Glomerular visceral epithelial cell (primary cell): ENCODE results near the gene S100A7A.
"Not testable (repeated sequence)": the region's sequence is repeated elsewhere in the genome, so short reads cannot be mapped to it uniquely, and the experiment has no call there.

Experiments used
- DNase-seq: peaks from one replicate; pipeline ENCODE4 v3.0.0-alpha.2; 2016; ENCODE audit errors: extremely low spot score

The S100A7A gene

DNA sequence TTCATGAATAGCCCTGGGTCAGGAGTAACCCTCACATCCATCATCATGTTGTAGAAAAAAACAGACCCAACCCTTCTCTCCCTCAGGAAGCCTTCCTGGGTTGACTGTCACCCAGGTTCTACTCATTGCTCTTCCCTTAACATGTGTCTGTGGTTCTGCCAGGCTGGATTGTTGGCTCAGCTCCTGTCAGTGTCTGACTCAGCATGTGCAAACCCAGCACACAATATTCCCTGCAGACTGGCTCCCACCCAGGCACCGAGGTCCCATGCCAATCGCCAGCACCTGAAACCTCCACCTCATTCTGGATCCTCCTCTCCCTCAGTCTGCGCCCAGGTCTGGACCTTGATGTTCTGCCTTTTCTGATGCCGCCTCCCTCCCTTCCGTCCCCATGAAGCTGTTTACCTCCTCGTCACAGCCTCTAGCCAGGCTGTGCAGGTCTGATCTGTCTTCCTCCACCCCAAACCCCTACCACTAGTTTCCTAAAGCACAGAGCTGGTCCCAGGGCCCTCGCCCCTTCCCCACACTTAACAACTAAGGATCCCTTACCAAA is 21.1 kb upstream of the S100A7A start:
- DNase-seq, result no peak

DNA sequence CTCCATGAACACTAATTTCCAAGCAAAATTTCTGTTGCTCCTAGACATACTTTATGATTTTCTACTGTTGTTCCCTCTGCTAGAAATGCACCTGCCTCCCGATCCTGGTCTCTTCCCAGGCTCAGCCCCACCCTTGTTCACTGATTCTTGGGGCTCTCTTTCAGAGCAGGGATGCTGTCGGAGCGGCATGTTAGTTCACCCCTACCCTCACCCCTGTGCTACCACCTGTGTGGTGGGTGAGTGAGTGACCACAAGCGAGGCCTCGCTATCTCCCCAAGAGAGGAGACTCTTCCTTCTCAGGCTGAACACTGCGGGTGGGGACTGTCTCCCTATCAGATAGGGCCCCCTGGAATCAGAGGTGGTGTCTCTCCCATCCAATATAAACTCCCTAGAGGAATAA is 20.5 kb upstream of the S100A7A start:
- no peak for DNase-seq

DNA sequence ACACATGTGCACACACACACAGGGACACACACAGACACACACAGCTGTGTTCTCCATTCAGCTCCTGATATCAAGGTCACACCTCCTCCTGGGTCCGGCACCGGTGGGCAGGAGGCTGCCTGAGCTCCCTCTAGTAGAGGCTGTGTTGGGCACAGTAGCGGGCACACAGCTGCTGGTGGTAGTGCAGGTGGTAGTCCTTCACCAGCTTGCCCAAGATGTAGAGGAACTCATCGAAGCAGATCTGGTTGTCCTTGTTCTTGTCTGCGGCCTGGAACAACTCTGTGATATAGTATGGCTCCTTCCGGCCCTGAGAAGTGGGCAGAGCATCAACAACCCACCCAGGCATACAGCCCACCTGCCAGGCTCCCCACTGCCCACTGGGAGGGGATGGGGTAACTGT is 19.9 kb upstream of the S100A7A start:
- DNase-seq, result no peak

- DNase-seq, result no peak
Observed at GRCh38 chr1:153397051-153397923, 19.0 kb upstream of the S100A7A start.

DNA sequence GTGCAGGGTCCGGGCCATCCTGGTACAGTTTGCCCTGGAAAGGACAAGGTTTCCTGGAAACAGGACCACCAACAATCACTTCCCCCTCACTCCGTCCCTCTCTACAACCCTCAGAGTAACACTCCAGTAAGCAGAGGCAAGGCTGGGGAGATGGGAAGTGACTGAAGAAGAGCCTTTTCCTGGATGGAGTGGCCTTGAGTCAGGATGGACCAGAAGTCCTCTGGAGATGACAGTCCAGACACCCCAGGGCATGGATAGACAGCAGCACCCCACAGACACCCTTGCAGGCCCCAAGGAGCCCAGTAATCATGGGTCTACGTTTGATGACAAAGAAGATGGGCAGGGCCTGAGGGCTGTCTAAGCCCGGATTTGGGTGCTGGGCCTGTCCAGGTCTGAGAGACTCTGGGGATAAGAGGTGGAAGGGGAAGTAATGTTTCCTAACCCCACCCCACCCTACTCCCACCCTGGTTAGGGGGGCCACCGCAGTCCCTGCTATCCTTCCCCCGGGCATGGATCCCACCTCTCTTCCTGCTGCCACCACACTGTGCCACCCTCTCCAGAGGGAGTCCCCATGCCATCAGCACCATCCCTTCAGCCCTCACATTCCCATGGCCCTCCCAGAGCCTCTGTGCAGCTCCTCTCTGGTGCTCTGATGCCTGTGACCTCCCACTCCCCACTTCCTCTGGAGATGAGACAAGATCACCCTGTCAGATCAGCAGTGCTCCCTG is 18.2 kb upstream of the S100A7A start:
- DNase-seq, result no peak

- DNase-seq, result no peak
Observed at GRCh38 chr1:153399401-153400055, 16.8 kb upstream of the S100A7A start.

DNA sequence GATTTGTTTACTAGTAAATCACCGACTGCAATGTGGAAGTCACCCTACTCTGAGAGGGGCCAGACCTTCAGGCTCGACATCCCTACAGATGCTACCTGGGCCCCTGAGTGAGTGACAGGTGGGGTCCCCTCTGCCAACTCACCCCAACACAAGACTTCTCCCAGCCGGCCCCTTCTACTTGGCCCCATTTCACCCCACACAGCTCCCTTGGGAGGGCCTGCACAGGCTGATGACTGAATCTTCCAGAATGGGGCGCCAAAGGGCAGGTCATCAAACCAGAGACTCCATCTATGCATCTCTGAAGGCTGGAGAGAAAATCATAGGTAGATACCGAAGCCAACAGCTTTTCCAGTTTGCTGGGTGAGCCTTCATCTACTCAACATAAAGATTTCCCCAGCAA is 16.1 kb upstream of the S100A7A start:
- DNase-seq, result no peak

GRCh38 chr1:153401461-153401860 is 14.9 kb upstream of the S100A7A start:
- no peak for DNase-seq

DNA sequence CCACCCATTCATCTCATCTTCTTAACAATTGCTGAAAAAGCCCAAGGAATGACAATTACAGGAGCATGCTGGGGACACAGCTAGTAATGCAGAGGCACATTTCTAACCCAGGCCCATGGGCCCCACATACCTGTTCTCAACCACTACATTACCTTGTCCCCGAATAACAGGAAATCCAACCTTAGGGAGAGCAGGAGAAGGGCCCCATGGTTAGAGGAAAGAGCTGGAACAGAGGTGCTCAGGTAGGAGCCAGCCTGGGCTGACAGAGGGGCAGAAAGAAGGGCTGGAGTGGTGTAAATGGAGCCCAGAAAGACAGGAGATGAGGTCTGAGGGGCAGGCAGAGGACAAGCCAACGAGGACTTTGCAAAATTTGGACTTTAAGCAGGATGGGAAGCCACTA is 14.1 kb upstream of the S100A7A start:
- no peak for DNase-seq

DNA sequence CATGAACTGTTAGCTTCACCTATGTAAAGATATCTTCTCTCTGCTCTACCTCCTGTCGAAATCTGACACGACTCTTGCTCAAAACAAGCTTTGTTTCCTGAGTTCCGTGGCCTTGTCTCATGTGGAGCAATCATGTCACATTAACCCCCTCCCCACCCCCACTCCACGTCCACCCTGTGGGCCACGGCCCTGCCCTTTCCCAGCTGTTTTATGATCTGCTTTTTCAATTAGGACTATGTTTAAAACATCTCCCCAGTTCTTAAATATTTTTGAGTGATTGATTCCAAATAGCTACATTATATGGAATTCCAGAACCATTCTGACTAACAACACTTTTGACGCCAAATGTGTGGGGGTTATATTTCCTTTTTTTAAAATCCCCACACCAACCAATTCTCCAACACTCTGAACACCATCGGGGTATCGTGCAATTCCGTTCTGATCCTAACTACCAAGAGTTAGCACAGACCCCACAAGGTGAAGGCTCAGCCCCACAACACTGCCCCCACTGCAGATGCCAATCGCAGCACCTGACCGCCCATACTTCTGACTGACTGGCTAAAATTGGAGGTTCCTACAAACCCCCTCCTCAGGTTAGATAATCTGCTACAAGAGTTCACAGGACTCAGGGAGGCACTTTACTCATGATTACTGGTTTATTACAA is 12.8 kb upstream of the S100A7A start:
- DNase-seq, result no peak

DNA sequence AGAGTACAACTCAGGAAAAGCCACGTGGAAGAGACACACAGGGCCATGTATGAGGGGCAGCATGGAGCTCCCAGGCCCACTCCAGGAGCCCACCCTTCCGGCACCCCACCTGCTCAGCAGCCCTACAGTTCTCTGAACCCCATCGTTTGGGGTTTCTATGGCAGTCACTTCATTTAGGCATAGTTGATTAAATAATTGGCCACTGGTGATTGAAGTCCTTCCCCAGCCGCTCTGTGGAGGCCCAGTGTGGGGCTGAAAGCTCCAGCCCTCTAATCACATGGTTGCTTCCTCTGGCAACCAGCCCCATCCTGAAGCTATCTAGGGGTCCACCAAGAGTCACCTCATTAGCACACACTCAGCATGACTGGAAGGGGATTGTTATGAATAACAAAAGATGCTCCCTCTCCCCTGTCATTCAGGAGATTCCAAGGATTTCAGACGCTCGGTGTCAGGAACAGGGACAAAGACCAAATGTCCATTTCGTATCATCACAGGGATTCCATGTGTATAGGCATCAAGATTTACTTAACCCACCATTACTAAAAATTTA is 12.2 kb upstream of the S100A7A start:
- no peak for DNase-seq

DNA sequence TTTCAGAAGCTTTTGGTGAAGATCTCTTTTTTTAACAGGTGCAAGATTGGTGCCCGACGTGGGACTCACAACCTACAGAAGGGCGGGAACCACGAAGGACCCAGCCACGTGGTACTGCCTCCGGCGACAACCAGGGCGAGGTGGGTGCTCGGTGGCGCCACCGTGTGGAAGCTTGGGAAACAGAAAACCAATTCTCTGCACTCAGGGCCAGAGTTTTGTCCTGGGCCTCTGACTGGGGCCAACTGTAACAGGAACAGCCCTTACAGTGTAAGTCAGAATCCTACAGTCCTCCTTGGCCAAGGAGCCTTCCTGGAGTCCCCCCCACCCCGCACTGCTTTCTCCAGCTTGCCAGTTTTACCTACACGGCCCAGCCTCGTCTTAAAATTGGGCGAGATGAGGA is 11.6 kb upstream of the S100A7A start:
- peak; percentile 15 for DNase-seq

DNA sequence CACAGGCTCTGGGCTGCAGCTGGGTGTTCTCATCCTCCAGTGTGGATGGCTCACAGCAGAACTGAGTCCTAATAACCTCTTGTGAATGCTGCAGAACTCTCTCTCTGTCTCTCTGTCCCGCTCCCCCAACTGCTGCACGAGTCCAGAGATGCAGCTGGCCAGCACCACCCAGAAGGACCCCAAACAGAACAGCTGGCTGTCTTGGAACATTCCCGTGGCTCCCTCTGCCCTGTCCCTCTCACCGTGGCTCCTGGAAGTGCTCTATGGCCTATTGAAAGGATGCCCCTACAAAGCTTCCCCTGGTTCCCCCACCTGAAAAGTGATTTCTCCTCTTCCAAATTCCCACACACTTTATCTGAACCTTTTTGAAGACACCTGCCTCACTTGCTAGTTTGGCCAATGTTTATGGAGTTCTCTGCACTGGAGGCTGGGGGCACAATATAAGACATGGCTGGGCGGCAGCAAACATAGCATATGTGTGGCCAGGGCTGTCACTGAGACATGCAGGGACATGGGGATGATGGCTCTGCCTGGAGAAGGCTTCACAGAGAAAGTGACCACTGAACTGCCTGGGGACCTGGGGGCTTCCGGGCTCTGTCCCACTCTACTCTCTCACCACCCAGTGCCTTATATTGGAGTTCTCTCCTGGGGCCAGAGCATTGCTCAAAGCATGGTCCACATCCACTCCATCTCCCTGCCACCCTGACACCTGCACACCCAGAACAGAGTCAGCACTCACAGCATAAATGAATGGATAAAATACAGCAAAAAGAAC is 10.3 kb upstream of the S100A7A start:
- DNase-seq, result not testable (repeated sequence)

- not testable (repeated sequence) for DNase-seq
Observed at GRCh38 chr1:153407274-153407673, 9.0 kb upstream of the S100A7A start.

- not testable (repeated sequence) for DNase-seq
Observed at GRCh38 chr1:153413961-153414360, 2.4 kb upstream of the S100A7A start.

- DNase-seq, result no peak
Observed at GRCh38 chr1:153417136-153417888, 992 bp downstream of the S100A7A start.

DNA sequence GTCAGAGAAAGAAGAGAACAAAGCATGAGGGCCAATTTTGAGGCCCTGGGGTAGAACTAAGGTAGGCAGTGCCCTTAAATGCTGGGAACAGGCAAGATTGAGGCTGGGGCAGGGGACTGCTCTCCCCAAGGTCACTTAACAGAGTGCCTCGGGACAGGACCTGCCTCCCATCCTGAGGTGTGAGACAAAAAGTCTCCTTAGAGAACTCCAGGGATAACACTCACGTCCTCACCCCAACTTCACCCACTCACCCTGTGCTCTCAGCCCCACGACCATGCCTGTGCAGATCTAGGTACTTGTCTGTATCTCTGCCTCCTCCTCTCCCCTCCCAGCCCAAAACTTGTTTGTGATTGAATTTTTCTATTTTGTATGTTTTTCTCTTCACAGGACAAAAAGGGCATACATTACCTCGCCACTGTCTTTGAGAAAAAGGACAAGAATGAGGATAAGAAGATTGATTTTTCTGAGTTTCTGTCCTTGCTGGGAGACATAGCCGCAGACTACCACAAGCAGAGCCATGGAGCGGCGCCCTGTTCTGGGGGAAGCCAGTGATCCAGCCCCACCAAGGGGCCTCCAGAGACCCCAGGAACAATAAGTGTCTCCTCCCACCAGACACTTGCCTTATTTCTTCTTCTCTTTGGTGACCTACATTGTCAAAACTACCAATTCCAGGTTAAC is 2.6 kb downstream of the S100A7A start:
- not testable (repeated sequence) for DNase-seq

DNA sequence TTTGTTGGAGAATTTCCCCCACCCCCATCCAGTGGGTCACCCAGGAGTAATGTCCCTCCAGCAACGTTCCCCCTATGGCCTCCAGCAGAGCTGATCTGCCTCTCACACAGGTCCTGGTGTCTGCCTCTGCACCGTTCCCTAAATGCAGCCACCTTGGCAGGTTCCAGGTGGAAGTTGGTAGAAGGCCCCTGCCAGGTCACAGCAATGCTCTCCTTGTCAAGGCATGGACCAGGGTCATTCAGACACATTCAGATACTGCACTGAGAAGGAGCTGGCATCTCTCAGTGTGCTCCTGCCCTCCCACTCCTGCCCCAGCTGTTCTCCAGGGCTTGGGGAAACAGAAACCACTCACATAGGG is 3.1 kb downstream of the S100A7A start:
- DNase-seq, result not testable (repeated sequence)

GRCh38 chr1:153420306-153420705 is 4.0 kb downstream of the S100A7A start:
- no peak for DNase-seq
